GM12872 (cell line): ENCODE measurements around the gene RAPH1.

Experiments used
- TF ChIP-seq, protein P1 (sequence below): IDR thresholded peaks from 3 replicates; pipeline ENCODE4 v1.5.1; 2011; ENCODE audit warnings: low read depth, mild to moderate bottlenecking, low read length, moderate library complexity; ENCODE audit not compliant: insufficient read depth

The RAPH1 gene

DNA sequence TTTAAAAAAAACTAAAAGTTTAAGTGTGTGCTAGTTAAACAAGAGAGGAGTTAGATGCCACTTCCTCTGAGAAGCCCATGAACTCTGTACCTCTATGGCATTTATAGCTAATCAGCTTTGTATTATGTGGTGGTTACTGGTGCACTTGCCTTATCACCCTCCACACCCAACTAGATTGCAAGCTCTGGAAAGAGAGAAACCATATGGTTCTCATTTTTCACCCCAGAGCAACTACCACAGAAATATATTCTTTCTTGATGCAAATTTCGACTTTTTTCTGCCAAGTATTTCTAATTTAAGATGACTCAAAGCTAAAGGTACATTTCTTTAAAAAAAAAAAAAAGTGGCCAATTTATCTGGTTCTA is 24.2 kb downstream of the RAPH1 start:
- TF ChIP-seq, protein P1, sequence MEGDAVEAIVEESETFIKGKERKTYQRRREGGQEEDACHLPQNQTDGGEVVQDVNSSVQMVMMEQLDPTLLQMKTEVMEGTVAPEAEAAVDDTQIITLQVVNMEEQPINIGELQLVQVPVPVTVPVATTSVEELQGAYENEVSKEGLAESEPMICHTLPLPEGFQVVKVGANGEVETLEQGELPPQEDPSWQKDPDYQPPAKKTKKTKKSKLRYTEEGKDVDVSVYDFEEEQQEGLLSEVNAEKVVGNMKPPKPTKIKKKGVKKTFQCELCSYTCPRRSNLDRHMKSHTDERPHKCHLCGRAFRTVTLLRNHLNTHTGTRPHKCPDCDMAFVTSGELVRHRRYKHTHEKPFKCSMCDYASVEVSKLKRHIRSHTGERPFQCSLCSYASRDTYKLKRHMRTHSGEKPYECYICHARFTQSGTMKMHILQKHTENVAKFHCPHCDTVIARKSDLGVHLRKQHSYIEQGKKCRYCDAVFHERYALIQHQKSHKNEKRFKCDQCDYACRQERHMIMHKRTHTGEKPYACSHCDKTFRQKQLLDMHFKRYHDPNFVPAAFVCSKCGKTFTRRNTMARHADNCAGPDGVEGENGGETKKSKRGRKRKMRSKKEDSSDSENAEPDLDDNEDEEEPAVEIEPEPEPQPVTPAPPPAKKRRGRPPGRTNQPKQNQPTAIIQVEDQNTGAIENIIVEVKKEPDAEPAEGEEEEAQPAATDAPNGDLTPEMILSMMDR = no peak

DNA sequence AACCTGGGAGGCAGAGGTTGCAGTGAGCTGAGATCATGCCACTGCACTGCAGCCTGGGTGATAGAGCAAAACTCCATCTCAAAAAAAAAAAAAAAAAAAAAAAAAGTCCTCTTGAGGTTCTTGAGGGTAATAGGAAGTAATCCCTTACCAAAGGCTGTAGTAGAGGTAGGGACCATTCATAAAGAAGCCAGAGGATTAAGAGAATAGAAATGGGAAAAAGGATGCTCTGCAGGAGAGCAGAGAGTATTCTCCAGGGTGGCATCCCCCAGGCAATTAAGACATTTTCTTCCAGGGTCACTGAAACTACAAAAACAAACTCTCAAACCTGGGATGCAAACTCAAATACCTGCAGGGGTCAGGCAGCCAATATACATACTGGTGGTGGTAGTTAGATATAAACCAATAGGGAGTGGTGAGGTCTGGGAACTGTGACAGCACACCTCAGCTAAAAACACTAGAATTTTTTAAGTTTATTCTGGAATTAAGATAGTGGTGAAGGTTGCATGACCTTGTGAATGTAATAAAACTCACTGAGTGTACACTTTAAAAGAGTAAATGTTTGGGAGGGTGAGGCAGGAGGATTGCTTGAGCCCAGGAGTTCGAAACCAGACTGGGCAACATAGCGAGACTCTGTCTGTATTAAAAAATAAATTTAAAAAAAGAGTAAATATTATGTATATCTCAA is 24.7 kb downstream of the RAPH1 start:
- TF ChIP-seq, protein P1 = no peak

DNA sequence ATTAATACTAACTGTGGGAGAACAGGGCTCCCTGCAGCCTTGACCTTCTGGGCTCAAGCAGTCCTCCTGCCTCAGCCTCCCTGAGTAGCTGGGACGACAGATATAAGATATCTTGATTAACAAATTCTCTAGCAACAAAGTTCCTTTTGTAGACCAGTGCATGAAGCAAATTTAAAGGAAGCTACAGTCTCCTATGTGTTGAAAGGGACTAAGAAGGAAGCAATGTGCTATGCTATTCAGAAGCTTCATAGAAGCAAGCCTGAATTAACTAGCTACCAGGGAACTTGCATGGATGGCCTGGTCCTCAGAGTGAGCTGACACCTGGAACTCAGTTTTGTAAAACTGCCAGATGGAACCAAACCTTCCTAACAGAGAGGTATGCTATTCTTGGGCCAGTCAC is 33.2 kb downstream of the RAPH1 start:
- TF ChIP-seq, protein P1 = no peak

DNA sequence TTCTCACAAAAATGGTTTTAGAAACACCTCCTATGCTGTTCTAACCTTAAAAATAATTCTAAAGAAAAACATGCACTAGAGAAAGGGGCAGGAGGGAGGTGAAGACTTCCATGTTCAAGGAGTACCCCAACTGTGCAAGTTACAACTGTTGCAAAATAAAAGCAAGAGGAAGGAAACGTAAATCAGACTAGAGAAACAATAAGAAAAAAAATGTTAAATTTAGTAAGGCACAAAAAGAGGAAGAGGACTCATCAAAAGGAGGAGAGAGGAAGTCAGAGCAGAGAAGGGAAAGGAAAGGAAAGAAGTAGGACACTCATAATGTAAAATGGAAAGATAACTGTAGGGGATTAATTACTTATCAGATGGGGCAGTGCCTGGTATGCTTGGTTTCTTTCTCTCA is 34.1 kb downstream of the RAPH1 start:
- TF ChIP-seq, protein P1 = no peak

DNA sequence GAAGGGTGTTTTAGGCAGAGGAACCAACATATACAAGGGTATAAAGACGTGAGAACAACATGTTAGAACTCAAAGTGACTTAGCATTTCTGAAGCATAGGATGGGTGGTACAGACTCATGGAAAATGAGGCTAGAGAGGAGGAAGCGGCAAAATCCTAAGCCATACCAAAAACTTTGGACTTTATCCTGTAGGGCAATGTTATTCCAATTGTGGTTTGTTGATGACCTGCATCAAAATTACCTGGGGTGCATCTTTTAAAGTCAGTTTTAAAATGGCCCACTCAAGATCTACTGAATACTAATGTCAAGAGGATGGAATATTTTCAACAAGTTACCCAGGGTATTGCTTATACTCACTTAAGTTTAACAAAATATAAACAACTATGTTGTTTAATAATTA is 34.8 kb downstream of the RAPH1 start:
- TF ChIP-seq, protein P1 = no peak

DNA sequence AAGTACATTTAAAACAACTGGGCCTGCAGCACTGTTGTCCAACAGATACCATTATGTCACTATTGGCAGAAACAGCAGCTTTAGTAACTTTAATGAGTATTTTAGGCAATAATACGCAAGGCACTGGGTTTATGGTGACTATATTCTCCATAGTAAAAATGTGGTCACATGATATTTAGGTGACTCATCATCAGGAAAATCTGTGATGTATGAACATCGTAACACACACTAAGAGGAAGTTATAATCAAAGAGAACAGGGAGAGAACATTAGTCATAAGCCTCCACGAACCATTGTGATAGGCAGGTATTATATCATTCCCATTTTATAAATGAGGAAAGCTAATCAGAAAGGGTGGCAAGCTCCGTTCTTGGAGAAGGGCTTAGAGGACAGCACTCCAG is 36.9 kb downstream of the RAPH1 start:
- TF ChIP-seq, protein P1 = no peak

DNA sequence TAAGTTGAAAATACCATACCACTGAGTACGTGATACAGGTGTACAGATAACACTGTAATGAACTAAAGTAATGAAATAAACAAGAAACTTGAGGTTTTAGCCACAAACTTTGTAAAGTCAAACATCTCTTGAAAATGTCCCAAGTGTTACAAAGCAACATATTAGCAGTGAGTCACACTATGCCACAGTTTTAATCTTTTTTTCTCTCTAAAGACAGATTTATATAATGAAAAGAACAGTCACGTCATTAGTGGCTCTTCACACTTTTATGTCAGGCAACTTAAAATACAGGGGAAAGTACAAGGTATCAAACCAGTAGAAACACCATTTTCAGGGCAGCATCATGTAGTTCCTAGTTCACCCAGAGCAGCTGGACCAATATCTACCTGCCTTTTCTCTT is 42.1 kb downstream of the RAPH1 start:
- TF ChIP-seq, protein P1 = no peak
